Adrenal gland (tissue), 12 donors: Measurements from ENCODE around the gene RSL24D1. TPM values are rescaled to one million over a fixed set of nuclear protein-coding genes. Genes with fewer than 3 reads are reported as not detected.

Source experiments
- DNase-seq, 7 donors: peaks; one replicate each; pipeline ENCODE4 v3.0.0-alpha.2; 2019 to 2020
- H3K27ac ChIP-seq, 5 donors: fragments of 200-600 bp; sonication (generic) in 4 of 5; 1 replicate in 3 of 5; 2 replicates in 2 of 5; pipeline versions ENCODE4 v1.5.1 to v1.8.0; 2016 to 2020; ENCODE audit warnings: mild to moderate bottlenecking in 1 of 5
- H3K27me3 ChIP-seq: fragments of 200-600 bp; 2 replicates; pipeline ENCODE4 v1.8.0; 2021
- H3K36me3 ChIP-seq, 2 donors: fragments of 200-600 bp; replicated peaks in 1 of 2; 1 replicate in 1 of 2; 2 replicates in 1 of 2; pipeline versions ENCODE4 v1.5.1 to v1.8.0; 2018 to 2022
- H3K4me1 ChIP-seq, 2 donors: fragments of 200-600 bp; replicated peaks in 1 of 2; 1 replicate in 1 of 2; 2 replicates in 1 of 2; pipeline versions ENCODE4 v1.5.1 to v1.8.0; 2018 to 2021
- H3K4me3 ChIP-seq, 4 donors: fragments of 200-600 bp; sonication (generic) in 3 of 4; one replicate each; pipeline ENCODE4 v1.5.1; 2016 to 2018
- H3K9me3 ChIP-seq, 3 donors: fragments of 200-600 bp; sonication (generic) in 1 of 3; replicated peaks in 1 of 3; 1 replicate in 2 of 3; 2 replicates in 1 of 3; pipeline versions ENCODE4 v1.5.1 to v1.8.0; 2016 to 2021
- CTCF ChIP-seq, 6 experiments: fragments of 450-650 bp in 4 of 6; fragments of 200-600 bp in 2 of 6; sonication (generic) in 1 of 6; IDR thresholded peaks; 1 replicate in 5 of 6; 2 replicates in 1 of 6; pipeline versions ENCODE4 v1.5.1 to v1.8.0; 2016 to 2021; ENCODE audit warnings: antibody characterized with exemption in 6 of 6, mild to moderate bottlenecking in 2 of 6, moderate library complexity in 1 of 6
- POLR2A ChIP-seq, 2 donors: fragments of 450-650 bp; IDR thresholded peaks; one replicate each; pipeline ENCODE4 v1.6.1; 2017; ENCODE audit warnings: antibody characterized with exemption in 2 of 2, mild to moderate bottlenecking in 2 of 2, moderate library complexity in 1 of 2
- WGBS, 4 donors: extraction: QIAGEN DNeasy Blood & Tissue Kit in 2 of 4; methylation state at CpG; one replicate each; pipeline versions ENCODE4 v1.1.5 to v1.1.7; 2013 to 2017; 5-methylcytosine and 5-hydroxymethylcytosine counted together
- intact Hi-C, 2 donors: fragments of 100-400 bp; cut with DNase I; formaldehyde crosslinking; loops; one replicate each; pipeline versions ENCODE4 v1.14.1 to v1.15.0; 2022 to 2023
- polyA plus RNA-seq, 3 donors: library from polyadenylated mRNA; stranded (reverse); fragments of 200-250 nt in 2 of 3; fragments of 350-450 nt in 1 of 3; fragmentation: Illumina TruSeq in 1 of 3; extraction: RNeasy Lipid Tissue Mini Kit (QIAGEN cat#74804) in 1 of 3; gene quantifications; one replicate each; pipeline ENCODE4 v1.2.3, GENCODE V29; 2013 to 2014
- total RNA-seq, 9 donors: library from RNA; depleted of rRNA in 4 of 9; stranded (reverse); fragments of >200 nt in 4 of 9; fragments of 120-200 nt in 1 of 9; fragmentation: NEBNext Ultra II Directional in 1 of 9; extraction: Animal tissue kit (Norgen Biotek cat#: 25700) in 1 of 9; gene quantifications; one replicate each; pipeline versions ENCODE4 v1.1.0 to v1.2.4, GENCODE V29; 2013 to 2023
- donor health status: healthy with polysubstance abuse.
- donor health status: Bipolar disorder and iron deficiency.
- donor health status: DM: yes; HTN: yes; CAD: no.
- donor health status: DM: no; HTN: no; CAD: no.
- donor health status: DM: no; HTN: no; CAD: no.
- donor health status: DM: yes; HTN: yes; CAD: no.

The RSL24D1 gene
- total and polyA plus RNA-seq, 12 donors: 31.9 to 76.2 (median 50.7) TPM

GRCh38 chr15:55237219-55238130 is 40.7 kb upstream of the RSL24D1 start:
- Histone ChIP-seq H3K4me1 (no peaks in the 10 kb centered on the region), H3K4me3 (no peak overlapping the region), H3K9me3 (no peaks in the 10 kb centered on the region), H3K27me3 (no peaks in the 10 kb centered on the region), H3K36me3 (no peaks in the 10 kb centered on the region), H3K27ac (no peak overlapping the region)
- no peak for DNase-seq
- intact Hi-C loops: no loop called here
- WGBS, 4 donors: 90 to 93% (median 91%) methylated on average over 6 of the region's 6 CpGs
- TF ChIP-seq POLR2A (IDR thresholded peaks at IDR 0.05) (no peak), CTCF (IDR thresholded peaks at IDR 0.05) (no peak)

GRCh38 chr15:55235546-55236036 is 38.9 kb upstream of the RSL24D1 start:
- no peak overlapping the region for H3K4me3 ChIP-seq
- H3K27ac ChIP-seq: no peak overlapping the region
- no peaks in the 10 kb centered on the region for H3K27me3 ChIP-seq
- intact Hi-C loops: no loop called here
- 94 to 95% (median 94%) methylated on average over 4 of the region's 4 CpGs for WGBS, 4 donors
- H3K9me3 ChIP-seq: no peaks in the 10 kb centered on the region
- H3K36me3 ChIP-seq: no peaks in the 10 kb centered on the region
- no peak for TF ChIP-seq POLR2A (IDR thresholded peaks at IDR 0.05)
- no peaks in the 10 kb centered on the region for H3K4me1 ChIP-seq
- no peak for DNase-seq

- Histone ChIP-seq H3K4me1 (peaks cover 0 to 4% of the 10 kb centered on the region in 2 donors), H3K9me3 (no peaks in the 10 kb centered on the region), H3K27ac (no peak overlapping the region), H3K36me3 (no peaks in the 10 kb centered on the region), H3K4me3 (no peak overlapping the region), H3K27me3 (no peaks in the 10 kb centered on the region)
- no peak for DNase-seq
- TF ChIP-seq CTCF (IDR thresholded peaks at IDR 0.05) (no peak), POLR2A (IDR thresholded peaks at IDR 0.05) (no peak)
- WGBS, 4 donors: 96 to 100% (median 98%) methylated on average over 1 of the region's 1 CpG
- intact Hi-C loops: no loop called here
Measured at GRCh38 chr15:55234800-55235104, 38.0 kb upstream of the RSL24D1 start.

GRCh38 chr15:55234104-55234799 is 37.5 kb upstream of the RSL24D1 start:
- no peak overlapping the region for H3K27ac ChIP-seq
- no peaks in the 10 kb centered on the region for H3K36me3 ChIP-seq
- H3K4me3 ChIP-seq: no peak overlapping the region
- TF ChIP-seq POLR2A (IDR thresholded peaks at IDR 0.05) (no peak), CTCF (IDR thresholded peaks at IDR 0.05) (no peak)
- DNase-seq: no peak
- H3K27me3 ChIP-seq: no peaks in the 10 kb centered on the region
- 89 to 99% (median 95%) methylated on average over 2 of the region's 2 CpGs for WGBS, 4 donors
- intact Hi-C loops: no loop called here
- no peaks in the 10 kb centered on the region for H3K9me3 ChIP-seq
- peaks cover 0 to 4% of the 10 kb centered on the region in 2 donors for H3K4me1 ChIP-seq
